Rectal smooth muscle tissue (tissue), 1 donor: ENCODE results near the gene PARD6A.

Source experiments
- H3K27ac ChIP-seq: one replicate; pipeline ENCODE4 v1.7.0; 2013; ENCODE audit warnings: low read depth, low read length, inconsistent platforms
- H3K27me3 ChIP-seq: one replicate; pipeline ENCODE4 v1.7.0; 2013; ENCODE audit warnings: low read length; ENCODE audit not compliant: control insufficient read depth, insufficient read depth
- H3K36me3 ChIP-seq: one replicate; pipeline ENCODE4 v1.7.0; 2013; ENCODE audit warnings: low read length; ENCODE audit not compliant: control insufficient read depth, insufficient read depth
- H3K4me1 ChIP-seq: one replicate; pipeline ENCODE4 v1.7.0; 2013; ENCODE audit warnings: low read length; ENCODE audit not compliant: control insufficient read depth, insufficient read depth
- H3K4me3 ChIP-seq: one replicate; pipeline ENCODE4 v1.7.0; 2013; ENCODE audit warnings: low read length
- H3K9ac ChIP-seq: one replicate; pipeline ENCODE4 v1.7.0; 2013; ENCODE audit warnings: low read length

Gene PARD6A

DNA sequence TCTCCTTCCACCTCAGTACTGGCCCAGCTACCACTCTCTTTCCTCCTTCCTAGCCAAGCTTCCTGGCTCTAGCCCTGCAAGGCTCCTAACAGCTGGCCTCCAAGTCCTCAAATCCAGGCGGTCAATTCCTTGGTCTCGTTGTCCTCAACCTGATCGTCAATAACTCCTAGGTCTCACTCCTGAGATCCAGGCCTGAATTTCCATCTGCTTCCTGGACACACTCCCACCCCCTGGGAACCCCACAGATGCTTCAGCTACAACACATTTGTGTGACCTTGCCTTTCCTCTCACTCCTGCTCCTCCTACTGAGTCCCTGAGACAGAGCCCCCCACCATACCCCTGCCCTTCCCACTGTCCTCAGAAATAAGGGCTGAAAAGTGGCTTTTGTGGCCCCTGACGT lies 3.5 kb downstream of the PARD6A start:
- H3K27me3 ChIP-seq = no peaks in the 10 kb centered on the region
- no peak overlapping the region for H3K9ac ChIP-seq
- no peaks in the 10 kb centered on the region for H3K36me3 ChIP-seq
- H3K4me1 ChIP-seq = peaks cover 26% of the 10 kb centered on the region
- no peak overlapping the region for H3K27ac ChIP-seq
- H3K4me3 ChIP-seq = no peak overlapping the region

DNA sequence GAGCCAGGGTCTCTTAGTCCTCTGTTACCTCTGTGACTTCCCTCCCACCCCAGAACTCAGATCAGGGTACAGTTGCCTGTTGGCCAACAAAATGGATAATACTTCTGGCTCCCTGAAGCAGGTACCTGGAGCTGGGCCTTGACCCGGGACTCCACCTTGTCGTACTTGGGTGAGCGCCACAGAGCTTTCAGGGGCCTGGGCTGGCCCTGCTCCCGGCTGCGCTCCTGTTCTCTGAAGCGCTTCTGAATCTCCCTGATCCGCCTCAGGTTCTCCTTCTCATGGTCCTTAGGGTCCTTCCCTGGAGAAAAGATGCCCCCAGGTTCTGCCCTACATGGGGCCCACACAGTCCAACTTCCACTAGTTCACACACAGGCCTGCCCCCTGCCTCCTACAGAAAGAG lies 4.1 kb downstream of the PARD6A start:
- H3K27me3 ChIP-seq = no peaks in the 10 kb centered on the region
- no peak overlapping the region for H3K4me3 ChIP-seq
- no peaks in the 10 kb centered on the region for H3K36me3 ChIP-seq
- H3K9ac ChIP-seq = no peak overlapping the region
- no peak overlapping the region for H3K27ac ChIP-seq
- peaks cover 25% of the 10 kb centered on the region for H3K4me1 ChIP-seq

DNA sequence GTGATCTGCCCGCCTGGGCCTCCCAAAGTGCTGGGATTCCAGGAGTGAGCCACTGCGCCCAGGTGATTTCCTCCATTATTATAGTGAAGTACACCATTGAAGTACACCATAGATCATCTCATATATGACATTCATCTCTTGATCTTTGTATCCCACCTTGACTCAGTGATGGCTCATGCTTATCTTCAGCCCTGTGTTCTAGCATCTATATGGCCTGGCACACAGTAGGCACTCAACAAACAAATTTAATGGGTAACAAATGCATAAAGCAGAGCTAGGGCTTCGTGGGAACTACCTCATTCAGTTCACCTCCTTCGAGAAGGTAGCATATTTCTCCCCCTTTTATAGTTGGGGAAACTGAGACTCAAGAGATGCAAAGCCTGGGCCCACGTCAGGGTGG lies 4.8 kb downstream of the PARD6A start:
- H3K4me3 ChIP-seq = peak overlapping the region; percentile 79
- peaks cover 25% of the 10 kb centered on the region for H3K4me1 ChIP-seq
- no peaks in the 10 kb centered on the region for H3K27me3 ChIP-seq
- no peak overlapping the region for H3K9ac ChIP-seq
- H3K27ac ChIP-seq = no peak overlapping the region
- no peaks in the 10 kb centered on the region for H3K36me3 ChIP-seq

DNA sequence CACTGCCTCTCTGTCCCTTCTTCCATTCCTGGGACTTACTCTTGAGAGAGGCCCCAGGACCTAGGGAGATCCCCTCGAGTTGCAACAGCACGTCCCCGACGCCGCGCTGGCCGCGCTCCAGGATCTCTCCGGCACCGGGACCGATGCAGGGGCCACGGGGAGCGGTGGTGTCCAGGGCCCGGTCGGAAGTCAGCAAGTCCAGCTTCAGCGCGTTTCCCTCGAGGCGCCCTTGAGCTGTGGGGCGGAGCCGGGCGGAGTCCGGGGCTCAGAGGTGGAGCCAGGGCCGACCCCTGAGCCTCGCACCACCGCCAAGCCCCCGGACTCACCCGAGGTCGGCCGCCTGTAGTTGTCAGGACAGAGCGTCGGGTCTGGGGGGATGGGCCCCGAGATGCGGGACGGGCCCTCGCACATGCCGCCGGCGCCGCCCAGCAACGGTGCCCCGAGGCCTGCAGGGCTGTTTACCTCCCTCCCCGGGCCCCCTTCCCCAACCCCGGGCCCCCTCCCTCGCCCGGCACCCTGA lies 5.3 kb downstream of the PARD6A start:
- Histone ChIP-seq H3K36me3 (no peaks in the 10 kb centered on the region), H3K27ac (no peak overlapping the region), H3K9ac (peak overlapping the region; percentile 12), H3K4me3 (peak overlapping the region; percentile 79), H3K27me3 (no peaks in the 10 kb centered on the region), H3K4me1 (peaks cover 23% of the 10 kb centered on the region)

DNA sequence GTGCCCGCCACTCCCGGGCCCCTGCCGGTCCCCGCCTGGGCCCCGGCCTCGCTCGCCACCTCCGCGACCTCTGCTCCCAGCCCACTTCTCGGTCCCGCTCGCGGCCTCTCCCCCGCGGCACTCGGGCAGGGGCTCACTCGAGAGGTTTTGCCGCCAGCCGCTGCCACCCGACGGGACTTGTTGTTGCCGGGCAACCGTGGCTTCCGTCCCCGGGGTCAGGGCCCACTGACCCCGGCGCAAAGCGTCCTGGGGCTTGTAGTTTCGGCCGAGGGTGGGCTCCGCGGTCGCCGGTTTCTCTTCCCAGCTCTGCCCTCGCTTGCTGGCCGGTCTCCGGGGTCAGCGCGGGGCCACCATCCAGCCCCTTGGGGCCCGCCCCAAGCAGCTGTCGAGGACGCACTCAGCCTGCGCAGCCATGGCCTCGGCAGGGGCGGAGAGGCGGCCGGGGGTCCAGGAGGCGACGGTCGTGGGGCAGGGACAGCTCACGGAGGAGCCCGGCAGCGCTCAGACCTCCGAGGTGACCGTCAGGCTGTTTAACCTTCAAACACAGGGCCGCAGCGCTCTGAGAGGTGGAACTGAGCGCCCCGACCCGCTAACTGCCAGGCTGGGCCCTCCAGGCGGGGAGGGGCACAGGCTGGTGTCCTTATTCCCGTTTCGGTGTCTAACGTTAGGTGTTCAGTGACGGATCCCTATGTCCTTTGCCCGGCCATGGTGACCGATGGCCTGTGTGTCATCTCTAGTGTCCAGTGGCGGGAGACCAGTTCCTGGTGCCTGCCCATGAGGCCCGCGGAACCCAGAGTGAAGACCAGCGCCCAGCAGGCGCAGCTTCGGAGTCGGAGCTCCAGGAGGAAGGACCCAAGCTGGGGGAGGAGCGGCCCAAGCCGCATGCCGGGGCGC lies 6.0 kb downstream of the PARD6A start, which contains the start of the genes C16orf86 and ENKD1:
TSS of gene C16orf86 (plus strand) at position 256 of the 894 bp plus-strand sequence. CDS start at position 413, 157 bp downstream.
TSS of gene ENKD1 (minus strand) at position 192 of the 894 bp plus-strand sequence. CDS start 308 bp downstream, outside the sequence.
- Histone ChIP-seq H3K4me1 (peaks cover 19% of the 10 kb centered on the region), H3K27ac (peak within 1 kb of the TSS; percentile 91), H3K27me3 (no peaks in the 10 kb centered on the region), H3K4me3 (peak within 1 kb of the TSS; percentile 79), H3K9ac (peak within 1 kb of the TSS; percentile 68), H3K36me3 (no peaks in the 10 kb centered on the region)

DNA sequence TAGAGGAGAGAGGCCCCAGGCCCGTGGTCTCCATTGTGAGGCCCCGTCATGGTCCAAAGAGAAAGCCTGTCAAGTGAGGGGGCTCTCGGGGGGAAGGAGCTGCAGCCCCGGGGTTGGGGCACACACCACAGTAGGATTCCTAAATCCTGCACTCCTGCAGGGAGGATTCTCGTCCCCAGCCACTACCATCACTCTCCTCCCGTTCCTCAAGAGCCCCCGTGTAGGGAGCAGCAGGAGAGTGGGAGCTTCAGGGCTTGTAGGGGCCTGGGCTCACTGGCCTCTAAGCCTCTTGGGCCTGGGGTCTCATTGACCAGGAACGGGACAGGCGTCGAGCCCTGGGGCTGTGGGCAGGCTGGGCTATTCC lies 6.7 kb downstream of the PARD6A start:
- H3K36me3 ChIP-seq = no peaks in the 10 kb centered on the region
- peak overlapping the region; percentile 79 for H3K4me3 ChIP-seq
- no peak overlapping the region for H3K9ac ChIP-seq
- H3K27ac ChIP-seq = peak overlapping the region; percentile 91
- peaks cover 19% of the 10 kb centered on the region for H3K4me1 ChIP-seq
- no peaks in the 10 kb centered on the region for H3K27me3 ChIP-seq

DNA sequence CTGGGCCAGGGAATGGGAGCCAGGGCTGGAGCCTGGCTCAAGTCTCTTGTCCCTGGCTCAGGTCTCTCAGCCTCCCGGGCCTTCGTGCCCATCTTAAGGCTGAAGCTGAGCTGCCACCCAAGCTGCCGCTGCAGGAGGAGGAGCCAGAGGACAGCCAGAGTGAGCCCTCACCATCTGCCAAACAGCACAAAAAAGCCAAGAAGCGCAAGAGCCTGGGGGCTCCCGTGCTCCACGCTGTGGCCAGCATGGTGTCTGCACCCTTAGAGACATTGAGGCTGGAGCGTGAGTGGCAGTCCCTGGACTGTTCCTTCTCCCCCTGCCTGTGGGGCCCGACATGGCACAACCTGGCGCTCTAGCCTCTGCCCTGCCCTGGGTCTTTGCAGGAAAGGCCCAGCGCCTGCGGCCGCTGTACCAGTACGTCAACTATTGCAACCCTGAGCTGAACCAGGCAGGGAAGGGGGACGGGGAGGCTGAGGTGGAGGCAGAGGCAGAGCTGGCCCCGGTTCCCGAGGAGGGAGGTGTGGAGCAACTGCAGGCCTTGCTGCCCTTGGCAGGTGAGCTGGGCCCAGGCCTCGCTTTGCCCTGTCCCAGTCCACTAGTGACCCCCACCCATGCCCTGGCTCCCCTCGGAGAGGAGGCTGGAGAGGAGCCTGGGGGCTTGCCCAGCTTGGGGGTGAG lies 7.2 kb downstream of the PARD6A start:
- Histone ChIP-seq H3K9ac (no peak overlapping the region), H3K4me3 (peak overlapping the region; percentile 79), H3K27ac (peak overlapping the region; percentile 91), H3K27me3 (no peaks in the 10 kb centered on the region), H3K36me3 (no peaks in the 10 kb centered on the region), H3K4me1 (peaks cover 19% of the 10 kb centered on the region)

DNA sequence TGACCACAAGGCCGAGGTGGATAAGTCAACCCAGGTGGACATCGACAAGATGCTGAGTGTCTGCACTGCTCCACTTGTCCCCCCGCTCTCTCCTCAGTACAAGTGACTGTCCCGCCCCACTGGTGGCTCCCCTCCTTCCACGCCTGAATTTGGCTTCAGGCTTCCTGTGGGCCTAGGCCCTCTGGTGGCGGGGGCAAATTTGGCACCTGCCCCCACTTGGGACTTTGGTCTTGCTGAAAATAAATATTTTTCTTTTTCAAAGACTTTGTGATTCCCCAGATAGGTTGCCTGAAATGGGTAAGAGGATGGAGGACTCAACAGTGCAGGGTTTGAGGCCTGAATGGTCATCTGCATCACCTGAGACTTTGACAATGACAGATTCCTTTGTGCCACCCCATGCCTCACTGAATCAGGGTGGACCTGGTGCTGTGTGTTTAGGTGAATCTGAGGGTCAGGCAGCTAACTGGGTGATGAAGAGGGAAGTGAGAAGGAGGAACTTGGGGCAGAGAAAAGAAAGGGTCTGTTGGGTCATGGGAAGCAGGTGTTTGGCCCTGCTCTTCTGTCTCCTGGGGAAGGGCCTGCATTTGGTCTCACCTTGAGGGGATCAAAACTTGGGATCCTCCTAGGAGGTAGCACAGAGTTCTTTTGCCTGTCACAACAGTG lies 7.9 kb downstream of the PARD6A start:
- H3K4me3 ChIP-seq = no peak overlapping the region
- peaks cover 21% of the 10 kb centered on the region for H3K4me1 ChIP-seq
- no peaks in the 10 kb centered on the region for H3K36me3 ChIP-seq
- no peak overlapping the region for H3K9ac ChIP-seq
- H3K27ac ChIP-seq = no peak overlapping the region
- H3K27me3 ChIP-seq = no peaks in the 10 kb centered on the region

DNA sequence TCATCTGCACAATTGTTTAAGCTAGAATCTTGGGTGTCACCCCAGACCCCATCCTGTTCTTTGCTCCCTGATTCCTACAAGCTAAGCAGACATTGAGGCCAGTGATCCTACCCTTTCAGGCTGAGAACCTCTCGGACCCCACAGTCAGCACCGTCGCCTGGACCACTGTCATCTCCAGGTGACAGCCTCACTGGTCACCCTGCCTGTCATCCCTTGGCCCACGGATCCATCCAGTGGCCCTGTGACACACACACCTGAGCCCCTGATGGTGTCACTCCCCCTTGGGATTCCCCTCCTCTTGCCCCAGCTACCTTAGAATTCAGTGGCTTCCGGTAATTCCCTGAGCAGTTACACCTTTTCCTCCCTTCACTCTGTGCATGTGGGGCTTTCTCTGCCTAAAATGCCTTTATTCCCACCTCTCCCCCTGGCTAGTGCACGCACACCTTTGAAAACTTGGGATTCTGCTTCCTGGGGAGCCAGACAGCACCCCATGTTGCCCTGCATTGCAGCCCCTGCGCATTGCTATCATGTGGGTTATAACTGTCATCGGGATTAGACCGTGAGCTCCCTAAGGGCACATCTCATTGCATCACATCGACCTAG lies 8.8 kb downstream of the PARD6A start:
- no peak overlapping the region for H3K9ac ChIP-seq
- H3K36me3 ChIP-seq = no peaks in the 10 kb centered on the region
- no peaks in the 10 kb centered on the region for H3K27me3 ChIP-seq
- H3K4me3 ChIP-seq = no peak overlapping the region
- H3K4me1 ChIP-seq = peaks cover 21% of the 10 kb centered on the region
- no peak overlapping the region for H3K27ac ChIP-seq

DNA sequence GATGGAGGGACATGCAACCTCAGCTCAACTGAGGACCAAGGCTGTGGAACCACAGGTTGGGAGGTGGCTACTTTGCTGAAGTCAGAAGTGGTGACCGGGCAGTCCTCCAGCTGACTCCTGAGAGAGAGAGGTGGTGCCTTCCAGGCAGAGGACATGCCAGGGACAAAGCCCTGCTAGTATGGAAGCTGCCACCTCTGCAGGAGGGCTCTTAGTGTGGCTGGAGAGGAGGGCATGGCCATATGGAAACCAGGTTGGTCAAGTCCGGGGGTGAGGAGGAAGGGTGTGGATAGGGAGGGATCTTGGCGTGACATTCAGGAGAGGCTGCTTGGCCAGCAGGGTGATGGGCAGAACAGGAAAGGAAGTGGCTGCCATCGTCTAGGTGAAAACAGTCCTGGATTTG lies 11.5 kb downstream of the PARD6A start:
- no peak overlapping the region for H3K9ac ChIP-seq
- H3K4me1 ChIP-seq = peaks cover 9% of the 10 kb centered on the region
- H3K36me3 ChIP-seq = no peaks in the 10 kb centered on the region
- no peak overlapping the region for H3K4me3 ChIP-seq
- no peaks in the 10 kb centered on the region for H3K27me3 ChIP-seq
- no peak overlapping the region for H3K27ac ChIP-seq

DNA sequence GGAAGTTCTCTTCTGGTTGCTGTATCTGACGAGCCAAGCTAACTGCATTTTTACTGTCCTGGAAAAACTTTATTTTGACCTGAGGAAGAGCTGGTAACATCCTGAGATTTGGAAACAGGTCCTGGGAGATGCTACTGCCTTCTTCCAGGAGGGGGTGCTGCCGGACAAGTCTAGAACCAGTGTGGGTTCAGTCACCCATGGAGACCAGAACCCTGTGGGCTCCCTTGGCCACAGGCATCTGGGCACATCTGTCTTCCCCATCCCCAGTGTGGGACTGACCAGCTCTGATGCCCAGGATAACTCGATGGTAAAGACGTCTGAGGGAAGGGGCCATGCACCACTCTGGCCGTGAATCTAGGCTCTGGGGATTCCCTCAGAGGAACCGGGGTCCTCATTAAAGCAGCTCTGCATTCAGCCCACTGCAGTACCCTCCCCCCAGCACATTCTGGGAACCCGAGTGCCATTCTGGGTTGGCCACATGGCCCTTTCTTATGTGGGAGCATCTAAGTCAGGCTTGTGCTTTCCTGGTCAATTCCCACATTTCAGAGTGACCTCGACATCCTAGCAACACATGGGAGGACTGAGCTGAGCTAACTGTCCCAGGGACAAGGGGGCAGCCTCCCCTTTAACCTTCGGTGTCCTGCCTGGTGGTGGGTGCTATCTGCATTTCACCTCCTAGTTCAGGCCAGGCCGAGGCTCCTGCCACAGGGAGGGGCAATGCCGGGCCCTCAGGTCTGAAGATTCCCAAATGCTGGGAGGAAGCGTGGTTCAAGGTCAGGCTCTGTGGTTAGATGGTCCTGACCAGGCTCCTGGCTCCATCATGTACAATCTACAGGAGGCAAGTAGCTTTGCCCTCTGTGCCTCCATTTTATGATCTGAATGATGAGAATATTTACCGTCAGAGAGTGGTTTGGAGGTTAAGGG lies 12.2 kb downstream of the PARD6A start:
- Histone ChIP-seq H3K36me3 (no peaks in the 10 kb centered on the region), H3K4me3 (no peak overlapping the region), H3K4me1 (peaks cover 4% of the 10 kb centered on the region), H3K9ac (no peak overlapping the region), H3K27me3 (no peaks in the 10 kb centered on the region), H3K27ac (peak overlapping the region; percentile 57)
